ENCODE measurements around the gene MATN4. TPM values are rescaled to one million over a fixed set of nuclear protein-coding genes. Genes with fewer than 3 reads are reported as not detected.
A peak's percentile ranks its signal among the peaks of the same experiment; 100 is the strongest.

Gene MATN4
- total and polyA plus RNA-seq, 2 of the 13 experiments (the other 11 are each of a cell fraction or from before 2014, with no cell fraction given): not detected

DNA sequence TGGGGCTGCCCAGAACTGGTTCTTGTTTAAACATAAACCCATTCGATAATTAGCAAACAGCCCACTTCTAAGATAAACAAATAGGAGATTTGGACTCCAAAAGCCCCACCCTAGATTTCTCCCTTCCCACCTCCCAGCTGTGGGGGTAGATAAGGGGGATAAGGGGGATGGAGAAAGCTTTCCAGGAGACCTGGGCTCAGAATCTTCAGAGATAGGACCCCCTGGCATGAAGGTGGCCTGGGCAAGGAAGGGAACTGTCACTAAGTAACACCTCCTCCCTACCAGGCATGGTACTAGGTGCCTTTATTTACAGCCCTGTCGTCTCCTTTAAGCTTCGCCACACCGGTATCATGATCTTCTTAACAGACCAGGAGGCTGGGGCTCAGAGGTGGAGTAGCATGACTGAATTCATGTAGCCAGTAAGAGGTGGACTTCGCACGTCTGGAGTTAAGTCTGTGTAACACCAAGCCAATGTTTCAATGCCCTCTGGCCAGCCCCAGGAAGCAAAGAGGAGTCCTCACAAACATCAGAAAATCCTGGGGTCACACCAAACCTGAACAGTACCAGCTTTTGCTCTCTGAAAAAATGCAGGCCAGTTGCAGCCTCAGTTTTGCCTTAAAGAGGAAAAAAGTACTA, 35.6 kb upstream of the MATN4 start (continued):
- TF ChIP-seq, protein P1, sequence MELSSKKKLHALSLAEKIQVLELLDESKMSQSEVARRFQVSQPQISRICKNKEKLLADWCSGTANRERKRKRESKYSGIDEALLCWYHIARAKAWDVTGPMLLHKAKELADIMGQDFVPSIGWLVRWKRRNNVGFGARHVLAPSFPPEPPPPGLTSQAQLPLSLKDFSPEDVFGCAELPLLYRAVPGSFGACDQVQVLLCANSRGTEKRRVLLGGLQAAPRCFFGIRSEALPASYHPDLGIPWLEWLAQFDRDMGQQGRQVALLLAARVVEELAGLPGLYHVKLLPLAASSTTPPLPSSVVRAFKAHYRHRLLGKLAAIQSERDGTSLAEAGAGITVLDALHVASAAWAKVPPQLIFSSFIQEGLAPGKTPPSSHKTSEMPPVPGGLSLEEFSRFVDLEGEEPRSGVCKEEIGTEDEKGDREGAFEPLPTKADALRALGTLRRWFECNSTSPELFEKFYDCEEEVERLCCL (CRISPR knock-in tag; IDR thresholded peaks at IDR 0.05; ENCODE audit: borderline replicate concordance): no peak
- TF ChIP-seq ZZZ3 (CRISPR knock-in tag; IDR thresholded peaks at IDR 0.05; ENCODE audit: borderline replicate concordance) (no peak), ZFP1 (CRISPR knock-in tag; IDR thresholded peaks at IDR 0.05) (no peak), MAF1 (CRISPR knock-in tag; IDR thresholded peaks at IDR 0.05; ENCODE audit: borderline replicate concordance) (no peak), TOE1 (CRISPR knock-in tag; IDR thresholded peaks at IDR 0.05) (no peak), ZNF792 (CRISPR knock-in tag; IDR thresholded peaks at IDR 0.05) (no peak), ZNF567 (CRISPR knock-in tag; IDR thresholded peaks at IDR 0.05; ENCODE audit: borderline replicate concordance) (no peak; the same call in 1 of the 2 replicates), ZNF224 (CRISPR knock-in tag; IDR thresholded peaks at IDR 0.05) (no peak; the same call in 1 of the 2 replicates), SMAD1 (CRISPR knock-in tag; IDR thresholded peaks at IDR 0.05; ENCODE audit: borderline replicate concordance, low read depth) (no peak), ZNF546 (CRISPR knock-in tag; conservative IDR thresholded peaks at IDR 0.05) (no peak), CBX2 (IDR thresholded peaks at IDR 0.05; ENCODE audit: low read depth, low read length) (no peak), CBX2 (CRISPR knock-in tag; IDR thresholded peaks at IDR 0.05; ENCODE audit: low read depth) (no peak), ZNF20 (CRISPR knock-in tag; IDR thresholded peaks at IDR 0.05) (no peak), FOXC1 (CRISPR knock-in tag; IDR thresholded peaks at IDR 0.05; ENCODE audit: borderline replicate concordance) (0 out of 2 replicates have a peak, but pooled peaks have one; percentile 16), PHF5A (CRISPR knock-in tag; IDR thresholded peaks at IDR 0.05; ENCODE audit: low read depth, unreplicated experiment) (no peak), HNF4G (IDR thresholded peaks at IDR 0.05; ENCODE audit: borderline replicate concordance, low read depth, low read length) (peak; percentile 73), HNF4G (CRISPR knock-in tag; IDR thresholded peaks at IDR 0.05; ENCODE audit: borderline replicate concordance, low read depth) (peak; percentile 55; the same call in 1 of the 2 replicates), CHD2 (IDR thresholded peaks at IDR 0.05; ENCODE audit: low read depth, low read length) (no peak), KLF6 (CRISPR knock-in tag; IDR thresholded peaks at IDR 0.05) (no peak), TCF12 (IDR thresholded peaks at IDR 0.05) (no peak), TCF12 (CRISPR knock-in tag; IDR thresholded peaks at IDR 0.05) (no peak; the same call in 1 of the 2 replicates), ZNF563 (CRISPR knock-in tag; IDR thresholded peaks at IDR 0.05) (0 out of 2 replicates have a peak, but pooled peaks have one; percentile 38), ZBTB1 (CRISPR knock-in tag; IDR thresholded peaks at IDR 0.05; ENCODE audit: borderline replicate concordance) (no peak), ZSCAN31 (CRISPR knock-in tag; IDR thresholded peaks at IDR 0.05; ENCODE audit: low read depth) (peak; percentile 55; the same call in 1 of the 2 replicates), SRY (CRISPR knock-in tag; IDR thresholded peaks at IDR 0.05) (no peak), SMARCC2 (IDR thresholded peaks at IDR 0.05) (no peak), PAF1 (CRISPR knock-in tag; IDR thresholded peaks at IDR 0.05) (no peak)
- TF ChIP-seq, protein P2, sequence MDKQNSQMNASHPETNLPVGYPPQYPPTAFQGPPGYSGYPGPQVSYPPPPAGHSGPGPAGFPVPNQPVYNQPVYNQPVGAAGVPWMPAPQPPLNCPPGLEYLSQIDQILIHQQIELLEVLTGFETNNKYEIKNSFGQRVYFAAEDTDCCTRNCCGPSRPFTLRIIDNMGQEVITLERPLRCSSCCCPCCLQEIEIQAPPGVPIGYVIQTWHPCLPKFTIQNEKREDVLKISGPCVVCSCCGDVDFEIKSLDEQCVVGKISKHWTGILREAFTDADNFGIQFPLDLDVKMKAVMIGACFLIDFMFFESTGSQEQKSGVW (CRISPR knock-in tag; IDR thresholded peaks at IDR 0.05; ENCODE audit: borderline replicate concordance): no peak
- TF ChIP-seq, protein P3, sequence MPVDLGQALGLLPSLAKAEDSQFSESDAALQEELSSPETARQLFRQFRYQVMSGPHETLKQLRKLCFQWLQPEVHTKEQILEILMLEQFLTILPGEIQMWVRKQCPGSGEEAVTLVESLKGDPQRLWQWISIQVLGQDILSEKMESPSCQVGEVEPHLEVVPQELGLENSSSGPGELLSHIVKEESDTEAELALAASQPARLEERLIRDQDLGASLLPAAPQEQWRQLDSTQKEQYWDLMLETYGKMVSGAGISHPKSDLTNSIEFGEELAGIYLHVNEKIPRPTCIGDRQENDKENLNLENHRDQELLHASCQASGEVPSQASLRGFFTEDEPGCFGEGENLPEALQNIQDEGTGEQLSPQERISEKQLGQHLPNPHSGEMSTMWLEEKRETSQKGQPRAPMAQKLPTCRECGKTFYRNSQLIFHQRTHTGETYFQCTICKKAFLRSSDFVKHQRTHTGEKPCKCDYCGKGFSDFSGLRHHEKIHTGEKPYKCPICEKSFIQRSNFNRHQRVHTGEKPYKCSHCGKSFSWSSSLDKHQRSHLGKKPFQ (CRISPR knock-in tag; IDR thresholded peaks at IDR 0.05; ENCODE audit: insufficient replicate concordance): no peak
- TF ChIP-seq, protein P4, sequence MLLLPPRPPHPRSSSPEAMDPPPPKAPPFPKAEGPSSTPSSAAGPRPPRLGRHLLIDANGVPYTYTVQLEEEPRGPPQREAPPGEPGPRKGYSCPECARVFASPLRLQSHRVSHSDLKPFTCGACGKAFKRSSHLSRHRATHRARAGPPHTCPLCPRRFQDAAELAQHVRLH (CRISPR knock-in tag; IDR thresholded peaks at IDR 0.05; ENCODE audit: borderline replicate concordance, low read depth): no peak
